GM21723 (cell line): Measurements from ENCODE around the gene PLD3.

Source experiments
- ATAC-seq: cut with Tn5 transposase; IDR thresholded peaks from one replicate; pipeline ENCODE4 v1.9.1; 2021; ENCODE audit warnings: mild to moderate bottlenecking, moderate library complexity; ENCODE audit not compliant: unreplicated experiment

PLD3 gene

DNA sequence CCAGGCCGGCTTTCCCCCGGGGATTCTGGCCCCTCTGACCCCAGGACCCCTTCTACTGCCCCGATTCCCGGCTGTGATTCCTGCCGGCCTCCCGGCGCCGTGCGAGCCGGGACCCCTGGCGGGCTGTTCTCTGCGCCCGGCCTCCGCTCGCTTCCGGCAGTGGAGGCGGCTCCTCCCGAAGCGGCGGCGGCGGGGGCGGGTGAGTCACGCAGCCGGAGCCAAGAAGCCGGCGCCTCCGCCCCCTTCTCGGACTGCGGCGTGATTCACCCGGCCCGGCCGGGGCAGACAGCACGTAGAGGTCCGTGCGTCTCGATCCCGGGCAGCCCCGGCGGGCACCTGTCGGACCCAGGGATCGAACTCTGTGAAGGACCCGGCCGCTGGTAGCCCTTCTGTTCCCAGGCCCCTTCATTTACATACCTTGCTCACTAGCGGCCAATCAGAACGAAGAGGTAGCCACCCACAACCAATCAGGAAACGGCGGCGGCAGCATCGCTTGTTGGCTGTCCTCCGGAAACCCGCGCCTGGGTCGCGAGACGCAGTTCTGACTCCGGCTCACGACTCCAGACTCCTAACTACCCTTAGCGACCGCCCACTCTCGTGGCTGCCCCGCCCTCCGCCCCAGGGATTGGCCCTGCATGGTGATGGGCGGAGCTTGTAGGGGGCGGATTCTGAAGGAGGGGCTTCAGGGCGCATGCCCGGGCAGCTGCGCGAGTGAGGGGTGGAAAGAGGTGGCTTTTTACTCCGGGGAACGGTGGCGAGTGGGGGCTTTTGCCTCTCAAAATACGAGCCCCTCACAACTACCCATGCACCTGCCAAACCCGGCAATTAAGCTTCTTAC lies 77.2 kb downstream of the PLD3 start, which contains the start of gene SERTAD1:
Gene SERTAD1, minus strand, starts transcription at position 543 of the 838 bp plus-strand sequence. CDS start 2,446 bp downstream, outside the sequence.
- ATAC-seq, result peak; percentile 70
